DMS53 treated with DMSO at 0.1 percent for 48 hours (cell line): ENCODE data around the gene MYDGF.

Experiments
- DNase-seq: peaks from one replicate; lab custom pipeline; 2025; ENCODE audit not compliant: unreplicated experiment; lab: John Stamatoyannopoulos, UW

The MYDGF gene

GRCh38 chr19:4676955-4677731, 7.0 kb upstream of the MYDGF start:
- no peak for DNase-seq

DNA sequence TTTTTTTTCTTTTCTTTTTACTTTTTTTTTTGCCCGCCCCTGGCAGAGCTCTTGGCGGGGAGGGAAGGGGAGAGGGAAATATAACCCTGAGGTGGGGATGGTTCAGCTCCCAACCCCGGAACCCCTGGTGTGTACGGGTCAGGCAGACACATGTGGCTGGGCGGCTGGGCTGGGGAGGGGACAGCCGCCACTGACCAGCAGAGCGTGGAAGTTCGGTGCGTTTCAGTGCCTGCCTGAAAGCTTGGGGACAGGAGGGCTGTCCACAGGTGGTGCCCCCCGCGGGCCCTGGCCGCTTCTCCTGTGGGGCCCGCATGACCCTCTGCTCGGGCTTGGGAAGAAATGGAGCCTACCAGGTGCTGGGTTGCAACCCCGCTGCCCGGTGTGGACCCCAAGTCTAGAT, 5.2 kb upstream of the MYDGF start:
- DNase-seq = no peak

- no peak for DNase-seq
These were observed 3.6 kb upstream of the MYDGF start for GRCh38 chr19:4673726-4674125.

- DNase-seq = no peak
These were observed 3.1 kb upstream of the MYDGF start for GRCh38 chr19:4673216-4673615.

DNA sequence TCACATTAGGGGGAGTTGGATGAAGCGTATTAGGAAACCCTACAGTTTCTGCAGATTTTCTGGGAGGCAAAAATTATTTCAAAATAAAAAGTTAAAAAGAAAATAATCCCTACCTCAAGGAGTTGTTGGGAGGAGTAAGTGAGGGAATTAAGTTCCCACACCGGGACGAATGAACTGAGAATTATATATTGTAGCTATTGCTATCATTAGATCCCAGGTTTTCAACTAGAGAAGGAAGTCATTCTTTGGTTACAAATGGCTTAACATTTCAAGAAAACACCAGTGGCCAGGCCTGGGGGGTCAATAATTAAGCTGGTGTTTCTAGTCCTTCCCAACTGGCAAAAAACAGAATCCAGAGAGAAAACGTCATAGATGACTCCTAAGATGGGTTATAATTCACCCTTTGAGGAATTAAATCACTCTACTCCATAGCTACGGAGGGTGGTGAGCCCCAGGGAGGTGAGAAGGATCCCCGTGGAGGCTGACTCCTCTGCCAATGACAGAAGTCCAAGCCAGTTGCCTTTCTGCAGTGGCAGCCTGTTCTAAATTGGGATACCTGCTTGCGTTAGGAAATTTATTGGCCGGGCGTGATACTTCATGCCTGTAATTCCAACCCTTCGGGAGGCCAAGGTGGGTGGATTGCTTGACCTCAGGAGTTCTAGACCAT, 1.2 kb upstream of the MYDGF start:
- DNase-seq = no peak

- DNase-seq = no peak
These were observed 5.5 kb downstream of the MYDGF start for GRCh38 chr19:4664642-4665041.

DNA sequence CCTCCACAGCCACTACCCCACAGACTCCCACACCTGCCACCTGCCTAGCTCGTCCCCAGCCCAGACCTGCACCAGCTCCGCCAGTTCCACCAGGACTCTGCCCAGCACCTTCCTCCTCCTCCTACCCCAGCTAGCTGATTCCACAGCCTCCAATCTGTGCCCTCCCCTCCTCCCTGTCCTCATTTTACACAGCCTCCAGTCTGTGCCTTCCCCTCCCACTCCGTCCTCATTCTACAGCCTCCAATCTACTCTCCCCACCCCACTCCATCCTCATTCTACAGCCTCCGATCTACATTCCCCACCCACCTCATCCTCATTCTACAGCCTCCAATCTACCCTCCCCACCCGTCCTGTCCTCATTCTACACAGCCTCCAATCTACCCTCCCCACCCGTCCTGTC, 7.3 kb downstream of the MYDGF start:
- no peak for DNase-seq

GRCh38 chr19:4662020-4662695, 8.0 kb downstream of the MYDGF start:
- DNase-seq = no peak

DNA sequence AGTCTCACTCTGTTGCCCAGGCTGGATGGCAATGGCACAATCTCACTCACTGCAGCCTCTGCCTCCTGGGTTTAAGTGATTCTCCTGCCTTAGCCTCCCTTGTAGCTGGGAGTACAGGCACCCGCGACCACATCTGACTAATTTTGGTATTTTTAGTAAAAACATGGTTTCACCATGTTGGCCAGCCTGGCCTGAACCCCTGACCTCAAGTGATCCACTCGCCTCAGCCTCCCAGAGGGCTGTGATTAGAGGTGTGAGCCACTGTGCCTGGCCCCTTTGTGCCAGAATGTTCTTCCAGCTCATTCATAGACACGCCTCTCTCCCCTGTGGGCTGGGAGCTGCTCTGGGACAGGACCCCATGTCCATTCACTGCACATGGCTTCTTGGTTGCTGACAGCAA, 9.1 kb downstream of the MYDGF start:
- DNase-seq = no peak

GRCh38 chr19:4660181-4660791, 9.9 kb downstream of the MYDGF start:
- DNase-seq = peak; percentile 1

DNA sequence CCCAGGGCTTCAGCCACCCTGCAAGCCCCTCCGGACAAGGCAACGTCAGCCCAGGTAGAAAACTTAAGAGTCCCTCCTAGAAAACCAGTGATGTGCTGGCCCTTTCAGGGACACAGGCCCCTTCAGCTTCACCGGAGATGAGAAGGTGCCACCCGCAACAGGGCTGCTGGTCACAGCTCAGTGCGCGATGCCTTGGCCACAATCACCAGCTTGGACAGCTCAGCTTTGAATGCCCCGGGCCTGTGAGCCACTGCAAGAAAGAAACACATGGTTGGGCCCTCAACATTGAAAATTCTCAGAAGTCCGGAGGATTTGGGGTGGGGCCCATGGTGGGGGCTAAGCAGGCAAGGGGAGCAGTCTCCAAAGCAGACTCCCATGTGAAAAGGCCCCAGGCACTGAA, 12.3 kb downstream of the MYDGF start:
- DNase-seq = no peak

DNA sequence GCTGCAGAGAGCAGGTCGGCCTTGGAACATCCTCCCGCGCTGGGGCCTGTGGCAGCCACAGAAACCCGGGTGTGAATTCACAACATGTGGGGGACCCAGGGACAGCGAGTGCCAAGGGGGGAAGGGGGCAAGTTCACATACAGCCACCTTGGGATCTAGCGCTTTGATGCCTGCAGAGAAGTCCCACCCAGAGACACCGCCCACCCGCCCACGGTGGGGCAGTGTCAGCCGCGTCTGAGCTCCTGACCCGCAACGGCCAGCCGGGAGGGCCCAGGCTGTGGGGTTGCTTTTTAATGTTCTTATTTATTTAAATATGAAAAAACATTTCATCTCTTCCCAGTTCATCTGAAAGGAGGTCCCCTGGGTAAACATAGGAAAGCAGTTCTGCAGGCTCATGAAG, 12.9 kb downstream of the MYDGF start:
- DNase-seq = no peak

DNA sequence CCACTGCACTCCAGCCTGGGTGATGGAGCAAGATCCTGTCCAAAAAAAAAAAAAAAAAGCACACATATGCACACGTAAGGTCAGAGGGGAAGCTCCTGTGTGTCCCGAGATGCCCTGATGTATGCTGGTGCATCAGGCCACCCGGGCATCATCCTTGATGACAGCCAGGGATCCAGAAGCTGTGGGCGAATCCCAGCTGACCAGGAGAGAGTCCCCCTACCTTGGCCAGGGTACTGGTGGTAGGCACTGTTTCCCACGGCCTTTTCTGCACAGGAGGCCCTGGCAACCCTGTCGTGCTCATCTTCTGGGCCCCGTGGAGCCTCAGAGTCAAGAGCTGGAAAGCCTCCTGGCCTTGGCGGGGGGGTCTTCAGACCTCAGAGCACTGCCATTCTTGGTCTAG, 14.0 kb downstream of the MYDGF start:
- DNase-seq = no peak

GRCh38 chr19:4654437-4655361, 15.4 kb downstream of the MYDGF start:
- no peak for DNase-seq

GRCh38 chr19:4653793-4654436, 16.2 kb downstream of the MYDGF start:
- no peak for DNase-seq

DNA sequence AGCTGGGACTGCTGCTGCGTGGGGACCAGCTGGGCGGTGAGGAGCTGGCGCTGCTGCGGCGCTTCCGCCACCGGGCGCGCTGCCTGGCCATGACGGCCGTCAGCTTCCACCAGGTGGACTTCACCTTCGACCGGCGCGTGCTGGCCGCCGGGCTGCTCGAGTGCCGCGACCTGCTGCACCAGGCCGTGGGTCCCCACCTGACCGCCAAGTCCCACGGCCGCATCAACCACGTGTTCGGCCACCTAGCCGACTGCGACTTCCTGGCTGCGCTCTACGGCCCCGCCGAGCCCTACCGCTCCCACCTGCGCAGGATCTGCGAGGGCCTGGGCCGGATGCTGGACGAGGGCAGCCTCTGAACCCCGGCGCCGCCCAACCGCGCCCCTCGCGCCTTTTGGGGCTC, 18.1 kb downstream of the MYDGF start:
- no peak for DNase-seq

- DNase-seq = no peak
These were observed 20.0 kb downstream of the MYDGF start for GRCh38 chr19:4650159-4650558.

GRCh38 chr19:4649392-4650047, 20.6 kb downstream of the MYDGF start:
- no peak for DNase-seq
